DOHH2 (cell line): Measurements from ENCODE around the gene CHP2.

Experiments used
- CTCF ChIP-seq: fragments of 200-600 bp; sonication (generic); IDR thresholded peaks from one replicate; pipeline ENCODE4 v1.5.1; 2014; ENCODE audit warnings: antibody characterized with exemption, mild to moderate bottlenecking, low read depth, low read length; ENCODE audit not compliant: poor library complexity, severe bottlenecking
- EZH2phosphoT487 ChIP-seq: fragments of 200-600 bp; sonication (generic); IDR thresholded peaks from 2 replicates; pipeline ENCODE4 v1.6.1; 2017; ENCODE audit warnings: borderline replicate concordance, mild to moderate bottlenecking, antibody characterized with exemption, low read length, moderate library complexity, mixed read lengths

- TF ChIP-seq CTCF = no peak
- no peak for TF ChIP-seq EZH2phosphoT487
Measured at GRCh38 chr16:23773339-23773738, 18.5 kb downstream of the CHP2 start.
